K562 (cell line): Measurements from ENCODE around the gene CNIH3.

ENCODE experiments used
- CREM ChIP-seq: IDR thresholded peaks from 2 replicates; pipeline ENCODE4 v1.6.1; 2014; ENCODE audit warnings: antibody characterized with exemption, low read depth
- CTCF ChIP-seq, 3 experiments: IDR thresholded peaks in 2 of 3; conservative IDR thresholded peaks in 1 of 3; 2 replicates each; pipeline ENCODE4 v1.5.1; 2011 to 2012; ENCODE audit warnings: low read length in 3 of 3, mild to moderate bottlenecking in 3 of 3, control low read depth in 2 of 3, improper control_type of control experiment in 1 of 3, inconsistent platforms in 1 of 3, low read depth in 1 of 3, mixed read lengths in 1 of 3, moderate library complexity in 1 of 3; ENCODE audit not compliant: insufficient read depth in 2 of 3
- FUS ChIP-seq: fragments of 200-400 bp; formaldehyde crosslinking; optimal IDR thresholded peaks from 2 replicates; pipeline ENCODE3; 2017; ENCODE audit warnings: low read depth, low read length
- GABPA ChIP-seq: fragments of 200-800 bp; sonication (Bioruptor generic); conservative IDR thresholded peaks from 2 replicates; pipeline ENCODE4 v1.6.1; 2016; ENCODE audit warnings: low read depth, missing genetic modification characterization, missing compliant biosample characterization
- HDGF ChIP-seq: fragments of 450-650 bp; IDR thresholded peaks from 2 replicates; pipeline ENCODE4 v1.6.1; 2016
- MYNN ChIP-seq, 2 experiments: sonication (generic); formaldehyde crosslinking in 1 of 2; IDR thresholded peaks; 2 replicates each; pipeline versions ENCODE4 v1.5.0 to v1.6.1; 2016 to 2020; ENCODE audit warnings: antibody characterized with exemption in 1 of 2, missing genetic modification reagents in 1 of 2
- TEAD2 ChIP-seq: fragments of 450-650 bp; IDR thresholded peaks from 2 replicates; pipeline ENCODE4 v1.6.1; 2016; ENCODE audit warnings: missing genetic modification characterization, control low read depth, missing compliant biosample characterization
- ZNF134 ChIP-seq: fragments of 250-450 bp; sonication (Bioruptor Pico); conservative IDR thresholded peaks from 2 replicates; pipeline ENCODE4 v1.4.0; 2020
- ZNF140 ChIP-seq: fragments of 250-450 bp; sonication (Bioruptor Pico); IDR thresholded peaks from 2 replicates; pipeline ENCODE4 v1.8.0; 2021; ENCODE audit warnings: moderate library complexity, mild to moderate bottlenecking, inconsistent platforms

DNA sequence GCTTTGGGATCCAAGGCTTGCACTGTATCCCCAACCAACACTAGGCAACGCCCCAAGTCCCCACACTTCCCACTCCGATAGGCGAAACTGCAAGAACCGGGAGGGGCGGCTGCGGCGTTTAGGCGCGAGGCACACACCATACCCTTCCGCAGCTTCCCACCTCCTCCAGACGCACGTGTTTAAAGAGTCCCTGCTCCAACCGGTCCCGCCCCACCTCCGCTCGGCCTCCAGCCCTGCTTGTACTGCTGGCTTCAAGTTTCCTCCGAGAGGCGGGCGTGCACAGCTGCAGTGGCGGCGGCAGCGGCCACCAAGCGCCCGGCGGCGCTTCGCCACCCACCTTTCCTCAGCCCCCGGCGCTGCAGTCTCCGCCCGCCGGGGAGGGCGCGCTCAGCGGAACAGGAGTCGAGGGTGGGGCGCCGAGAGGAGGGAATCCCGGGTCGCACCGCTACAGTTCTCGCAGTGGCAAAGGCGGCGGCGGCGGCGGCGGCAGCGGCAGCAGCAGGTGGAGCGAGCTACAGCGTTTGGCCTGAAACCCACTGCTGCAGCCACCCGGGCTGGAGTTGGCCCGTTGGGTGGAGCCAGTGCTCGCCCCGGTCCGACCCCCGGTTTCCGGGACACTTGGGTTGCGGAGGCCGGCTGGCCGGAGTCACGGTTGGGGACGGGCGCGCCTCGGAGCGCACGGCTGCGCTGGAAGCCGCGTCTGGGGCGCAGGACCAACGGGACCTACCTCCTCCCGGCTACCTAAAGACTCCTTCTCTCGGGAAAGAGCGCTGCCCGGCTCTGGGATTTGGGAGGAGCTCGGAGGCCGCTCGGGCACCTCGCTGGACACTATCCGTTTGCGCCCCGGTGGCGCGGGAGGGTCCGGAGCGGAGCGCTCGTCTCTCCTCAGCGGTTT lies at the start of gene CNIH3:
- TF ChIP-seq ZNF134 (CRISPR knock-in tag) (no peak), CTCF (IDR thresholded peaks at IDR 0.05 in 2 of 3, conservative IDR thresholded peaks at IDR 0.05 in 1 of 3; ENCODE audit: insufficient read depth in 2 of 3, low read depth in 1 of 3, low read length in 3 of 3) (no peak), HDGF (no peak), GABPA (tag) (no peak), FUS (no peak), MYNN (IDR thresholded peaks at IDR 0.05) (no peak), MYNN (CRISPR knock-in tag; IDR thresholded peaks at IDR 0.05) (no peak), CREM (no peak), ZNF140 (CRISPR knock-in tag) (no peak), TEAD2 (tag) (no peak)
